ENCODE results near the gene THEM4. TPM values are rescaled to one million over a fixed set of nuclear protein-coding genes. Genes with fewer than 3 reads are reported as not detected.

The THEM4 gene
- total and polyA plus RNA-seq, 2 of the 8 experiments (the other 6 are each of a cell fraction or from before 2014, with no cell fraction given), result 9.9 to 11.2 TPM

DNA sequence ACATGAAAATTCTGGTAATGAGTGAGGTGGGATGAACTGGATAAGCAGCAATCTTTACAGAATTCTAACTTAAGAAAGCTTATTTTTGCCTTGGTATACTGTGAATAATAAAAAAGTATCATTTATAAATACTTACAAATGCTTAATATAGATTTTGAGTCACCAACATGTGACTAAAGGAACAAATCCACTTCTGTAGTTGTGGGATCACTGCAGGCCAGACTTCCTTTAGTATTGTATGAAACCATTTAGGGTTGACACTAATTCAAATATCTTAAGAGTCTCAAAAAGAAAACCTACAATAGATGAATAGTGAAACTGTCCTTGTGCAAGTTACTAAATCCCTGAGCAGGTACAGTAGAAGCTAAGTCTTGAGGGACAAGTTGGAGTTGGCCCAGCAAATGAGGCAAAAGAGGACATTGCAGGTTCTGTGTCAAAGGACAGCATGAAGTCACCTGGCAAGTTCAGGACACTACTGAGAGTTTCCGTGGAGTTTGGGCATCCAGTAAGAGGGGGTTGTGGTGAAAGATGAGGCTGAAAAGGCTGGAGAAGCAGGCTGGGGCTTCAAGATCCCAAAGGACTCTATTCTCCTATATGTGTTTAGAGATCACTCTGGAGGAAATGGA is 5.9 kb upstream of the THEM4 start (continued):
- no peak for TF ChIP-seq BRCA1 (IDR thresholded peaks at IDR 0.05; ENCODE audit: low read depth, low read length)
- TF ChIP-seq BCL11A (IDR thresholded peaks at IDR 0.05; ENCODE audit: low read depth in 2 of 2, low read length in 2 of 2), result no peak
- TF ChIP-seq JUN (IDR thresholded peaks at IDR 0.05; ENCODE audit: low read depth, low read length), result no peak
- TF ChIP-seq PHF8 (conservative IDR thresholded peaks at IDR 0.05; ENCODE audit: low read depth, low read length), result no peak
- no peak for TF ChIP-seq MAFK (IDR thresholded peaks at IDR 0.05; ENCODE audit: low read depth, low read length)
- TF ChIP-seq SP1 (IDR thresholded peaks at IDR 0.05; ENCODE audit: low read depth, low read length), result no peak
- TF ChIP-seq CBX8 (IDR thresholded peaks at IDR 0.05; ENCODE audit: borderline replicate concordance, low read depth, low read length), result no peak
